NCI-H187 treated with DMSO at 0.1 percent for 48 hours (cell line): ENCODE data around the gene ACTR3.
"Not testable (repeated sequence)": the region's sequence is repeated elsewhere in the genome, so short reads cannot be mapped to it uniquely, and the experiment has no call there.

Experiments
- DNase-seq: peaks from one replicate; lab custom pipeline; 2025; lab: John Stamatoyannopoulos, UW

Gene ACTR3

DNA sequence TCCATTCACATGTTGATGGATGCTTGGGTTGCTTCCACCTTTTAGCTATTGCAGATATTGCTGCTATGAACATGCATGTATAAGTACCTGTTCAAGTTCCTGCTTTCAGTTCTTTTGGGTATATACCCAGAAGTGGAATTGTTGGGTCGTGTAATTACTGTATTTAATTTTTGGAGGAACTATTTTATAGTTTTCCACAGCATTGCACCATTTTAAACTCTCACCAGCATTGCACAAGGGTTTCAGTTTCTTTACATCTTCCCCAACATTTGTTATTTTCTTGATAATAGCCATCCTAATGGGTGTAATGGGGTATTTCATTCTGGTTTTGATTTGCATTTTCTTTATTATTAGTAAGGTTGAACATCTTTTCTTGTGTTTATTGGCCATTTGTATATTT lies 16.0 kb downstream of the ACTR3 start:
- DNase-seq: no peak

DNA sequence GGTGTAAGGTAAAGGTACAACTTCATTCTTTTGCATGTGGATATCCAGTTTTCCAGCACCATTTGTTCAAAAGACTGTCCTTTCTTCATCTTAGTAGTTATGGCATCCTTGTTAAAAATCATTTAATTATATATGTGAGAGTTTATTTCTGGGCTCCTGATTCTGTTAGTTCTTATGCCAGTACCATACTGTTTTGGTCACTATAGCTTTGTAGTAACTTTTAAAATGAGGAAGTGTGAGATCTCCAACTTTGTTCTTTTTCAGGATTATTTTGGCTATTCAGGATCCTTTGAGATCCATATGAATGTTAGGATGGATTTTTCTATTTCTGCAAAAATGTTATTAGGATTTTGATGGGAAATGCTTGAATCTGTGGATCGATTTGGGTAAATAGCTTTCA lies 16.8 kb downstream of the ACTR3 start:
- DNase-seq: no peak

DNA sequence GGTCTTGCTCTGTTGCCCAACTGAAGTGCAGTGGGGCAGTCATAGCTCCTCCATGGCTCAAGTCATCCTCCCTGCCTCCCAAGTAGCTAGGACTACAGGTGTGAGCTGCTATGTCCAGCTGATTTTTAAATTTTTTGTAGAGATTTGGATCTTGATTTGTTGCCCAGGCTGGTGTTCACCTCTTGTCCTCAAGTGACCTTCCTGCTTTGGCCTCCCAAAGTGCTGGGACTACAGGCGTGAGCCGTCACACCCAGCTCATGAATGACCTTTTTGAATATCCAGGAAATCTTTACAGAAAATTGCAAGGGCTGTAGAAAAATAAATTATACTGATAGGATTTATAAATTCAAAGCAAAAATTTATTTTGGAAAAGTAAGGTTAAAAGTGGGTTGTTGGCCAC lies 17.4 kb downstream of the ACTR3 start:
- no peak for DNase-seq

GRCh38 chr2:113910110-113910717 lies 20.3 kb downstream of the ACTR3 start:
- DNase-seq: no peak

DNA sequence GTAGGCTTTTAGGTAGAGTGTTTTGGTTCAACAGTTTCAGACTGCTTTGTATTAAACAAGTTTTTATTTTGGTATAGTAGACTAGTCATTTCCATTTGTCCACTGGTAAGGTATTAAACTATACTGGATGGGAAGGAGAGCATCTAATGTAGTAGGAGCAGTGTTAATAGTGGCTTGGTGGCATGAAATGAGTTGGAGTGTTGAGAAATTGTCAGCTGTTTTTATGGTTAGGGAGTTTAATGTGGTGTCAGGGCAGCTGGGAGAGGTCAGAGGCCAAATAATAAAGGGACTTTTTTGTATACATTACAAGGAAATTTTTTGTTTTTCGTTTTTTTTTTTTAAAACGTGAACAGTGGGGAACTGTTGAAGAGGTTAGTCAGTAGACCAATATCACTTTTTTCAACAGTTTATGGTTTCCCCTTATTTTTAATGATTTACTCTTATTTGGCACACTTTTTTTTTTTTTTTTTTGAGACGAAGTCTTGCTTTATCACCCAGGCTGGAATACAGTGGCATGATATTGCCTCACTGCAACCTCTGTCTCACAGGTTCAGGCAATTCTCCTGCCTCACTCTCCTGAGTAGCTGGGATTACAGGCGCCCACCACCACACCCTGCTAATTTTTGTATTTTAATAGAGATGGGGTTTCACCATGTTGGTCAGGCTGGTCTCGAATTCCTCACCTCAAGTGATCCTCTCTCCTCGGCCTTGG lies 21.2 kb downstream of the ACTR3 start:
- no peak for DNase-seq

DNA sequence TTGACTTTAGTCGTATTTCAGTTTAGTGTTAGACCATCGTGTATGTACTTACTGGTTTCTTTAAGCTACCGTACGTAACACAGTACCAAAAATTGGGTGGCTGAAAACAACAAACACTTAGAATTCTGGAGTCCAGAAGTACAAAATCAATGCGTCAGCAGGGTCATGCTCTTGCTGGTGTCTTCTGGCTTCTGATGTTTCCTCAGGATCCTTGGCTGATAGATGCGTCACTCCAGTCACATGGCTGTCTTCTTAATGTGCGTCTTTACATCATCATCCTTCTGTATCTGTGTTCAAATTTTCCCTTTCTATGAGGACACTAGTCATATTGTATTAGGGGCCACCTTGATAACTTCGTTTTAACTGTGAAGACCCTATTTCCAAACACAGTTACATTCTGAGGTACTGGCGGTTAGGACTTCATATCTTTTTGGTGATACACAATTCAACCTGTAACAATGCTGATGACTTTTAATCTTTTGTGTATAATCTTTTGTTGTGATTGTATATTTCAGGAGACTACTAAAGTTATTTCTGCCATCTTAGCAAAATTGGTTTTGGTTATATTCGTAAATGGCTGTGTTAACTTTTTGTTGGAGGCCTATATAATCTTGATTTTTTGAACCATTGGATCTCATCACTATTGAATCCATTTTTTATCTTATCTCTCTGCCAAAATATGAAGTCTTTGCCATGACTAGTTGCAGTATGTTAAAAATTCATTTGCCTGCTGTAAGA lies 25.4 kb downstream of the ACTR3 start:
- DNase-seq: no peak

GRCh38 chr2:113918229-113918628 lies 28.3 kb downstream of the ACTR3 start:
- DNase-seq: no peak

GRCh38 chr2:113920996-113921395 lies 31.1 kb downstream of the ACTR3 start:
- no peak for DNase-seq

- DNase-seq: no peak
These were observed 32.4 kb downstream of the ACTR3 start for GRCh38 chr2:113922335-113922734.

- DNase-seq: no peak
These were observed 32.9 kb downstream of the ACTR3 start for GRCh38 chr2:113922784-113923183.

GRCh38 chr2:113925884-113926283 lies 36.0 kb downstream of the ACTR3 start:
- no peak for DNase-seq

DNA sequence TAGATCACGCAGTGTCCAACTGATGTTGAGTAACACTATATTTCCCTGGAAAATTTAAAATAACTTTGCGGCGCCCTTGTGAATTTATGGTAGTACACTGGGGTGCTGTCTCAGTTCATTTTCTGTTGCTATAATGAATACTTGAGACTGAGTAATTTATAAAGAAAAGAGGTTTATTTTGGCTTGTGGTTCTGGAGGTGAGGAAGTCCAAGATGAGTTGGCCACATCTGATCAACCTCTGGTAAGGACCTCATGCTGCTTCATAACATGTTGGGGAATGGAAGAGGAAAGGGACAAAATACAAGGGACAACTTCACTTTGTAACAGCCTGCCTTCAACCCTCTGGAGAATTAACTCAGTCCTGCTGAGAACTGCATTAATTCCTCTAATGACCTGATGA lies 36.4 kb downstream of the ACTR3 start:
- DNase-seq: no peak

- no peak for DNase-seq
These were observed 40.6 kb downstream of the ACTR3 start for GRCh38 chr2:113930448-113930847.

GRCh38 chr2:113937501-113937900 lies 47.6 kb downstream of the ACTR3 start:
- DNase-seq: no peak

GRCh38 chr2:113940891-113941290 lies 51.0 kb downstream of the ACTR3 start:
- DNase-seq: no peak

DNA sequence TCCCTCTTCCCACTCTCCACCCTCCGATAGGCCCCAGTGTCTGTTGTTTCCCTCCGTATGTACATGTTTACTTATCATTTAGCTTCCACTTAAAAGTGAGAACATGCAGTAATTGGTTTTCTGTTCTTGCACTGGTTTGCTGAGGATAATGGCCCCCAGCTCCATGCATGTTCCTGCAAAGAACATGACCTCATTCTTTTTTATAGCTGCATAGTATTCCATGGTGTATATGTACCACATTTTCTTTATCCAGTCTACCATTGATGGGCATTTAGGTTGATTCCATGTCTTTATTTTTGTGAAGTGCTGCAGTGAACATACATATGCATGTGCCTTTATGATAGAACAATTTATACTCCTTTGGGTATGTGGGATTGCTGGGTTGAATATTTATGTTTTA lies 55.9 kb downstream of the ACTR3 start:
- DNase-seq: not testable (repeated sequence)

- DNase-seq: not testable (repeated sequence)
These were observed 61.0 kb downstream of the ACTR3 start for GRCh38 chr2:113950906-113951305.

DNA sequence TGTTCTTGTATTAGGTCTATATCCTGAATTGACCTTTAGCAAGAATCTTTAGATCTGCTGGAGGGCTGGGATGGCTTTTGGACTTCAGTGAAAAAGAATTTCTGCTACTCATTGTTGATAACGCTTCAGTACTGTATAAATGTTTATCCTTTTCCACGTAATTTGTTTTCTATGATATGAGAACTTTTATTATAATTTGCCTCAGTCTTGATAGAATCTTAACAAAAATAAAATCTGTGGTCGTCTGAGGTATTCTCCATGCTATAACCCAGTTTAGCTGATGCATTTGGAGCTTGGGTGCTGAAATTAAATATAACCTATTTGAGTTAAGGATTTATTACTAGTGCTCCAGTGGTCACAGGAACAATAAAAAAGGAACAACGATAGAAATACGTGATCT lies 71.1 kb downstream of the ACTR3 start:
- DNase-seq: no peak

DNA sequence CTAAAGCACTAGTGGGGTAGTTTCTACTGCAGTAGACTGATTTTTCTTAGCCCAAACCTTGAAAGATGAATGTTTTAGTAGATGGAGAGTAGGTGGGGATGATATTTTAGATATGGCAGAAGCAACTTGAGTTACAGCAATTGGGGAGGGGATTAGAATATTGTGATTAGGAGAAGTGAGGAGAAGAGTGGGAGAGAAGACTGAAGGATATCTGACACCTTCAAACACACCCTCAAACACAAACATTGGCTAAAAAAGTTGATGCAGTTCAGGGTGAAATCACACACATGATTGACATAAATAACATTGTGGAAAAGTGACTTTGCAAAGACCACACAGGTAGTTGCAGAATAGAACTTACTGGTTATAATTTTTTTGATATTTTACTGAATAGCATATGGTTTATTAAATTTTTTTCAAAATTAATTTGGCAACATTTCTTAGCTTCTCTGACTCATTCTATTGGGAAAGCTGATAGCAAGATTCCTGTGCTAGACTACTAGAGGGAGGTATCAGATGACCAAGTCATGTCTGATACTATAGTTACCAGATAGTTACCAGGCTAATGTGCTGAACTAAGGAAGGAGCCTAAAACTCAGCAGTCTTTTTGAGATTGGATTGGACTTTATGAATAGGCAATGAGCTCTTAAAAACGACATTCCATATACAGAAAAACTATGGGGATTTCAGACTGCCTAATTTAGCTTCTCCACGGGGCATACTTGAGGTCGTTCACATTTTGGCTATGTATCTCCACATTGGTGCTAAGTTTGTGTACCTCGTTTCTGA lies 73.0 kb downstream of the ACTR3 start:
- DNase-seq: no peak

GRCh38 chr2:113963965-113964364 lies 74.1 kb downstream of the ACTR3 start:
- no peak for DNase-seq

DNA sequence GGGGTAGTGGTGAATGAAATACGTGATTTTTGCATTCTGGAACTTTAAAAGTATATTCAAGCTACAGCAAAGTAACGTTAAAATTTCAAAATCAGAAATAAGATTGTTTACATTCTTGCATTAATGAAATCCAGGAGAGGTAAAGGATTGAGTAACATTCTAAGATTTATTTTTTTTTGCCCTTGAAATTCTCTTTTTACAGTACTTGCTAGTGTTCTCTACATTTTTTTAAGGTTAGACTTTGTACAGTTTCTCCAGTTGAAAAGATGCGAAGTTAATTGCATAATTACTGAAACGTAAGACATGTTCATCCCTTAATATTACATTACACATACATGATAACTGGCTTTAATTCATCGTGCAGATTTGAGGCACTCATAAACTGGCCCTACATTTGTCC lies 74.5 kb downstream of the ACTR3 start:
- DNase-seq: no peak

GRCh38 chr2:113965228-113965627 lies 75.3 kb downstream of the ACTR3 start:
- no peak for DNase-seq

- no peak for DNase-seq
These were observed 75.8 kb downstream of the ACTR3 start for GRCh38 chr2:113965644-113966043.
